ENCODE results near the gene SDHAF2. TPM values are rescaled to one million over a fixed set of nuclear protein-coding genes. Genes with fewer than 3 reads are reported as not detected.
A peak's percentile ranks its signal among the peaks of the same experiment; 100 is the strongest.

SDHAF2 gene
- total and polyA plus RNA-seq, 9 of the 15 experiments (the other 6 are each of a cell fraction or from before 2014, with no cell fraction given), result 21.2 to 144 (median 40.4) TPM

- no peak for DNase-seq (ENCODE audit: extremely low read depth in 1 of 4, low spot score in 3 of 4)
- Histone ChIP-seq H3K4me3 (no peak overlapping the region), H2AFZ (ENCODE audit: low read depth, low read length) (no peak overlapping the region), H3K9me3 (replicated peaks; ENCODE audit: control insufficient read depth, insufficient read depth, low read depth, low read length) (no peaks in the 10 kb centered on the region), H3K27ac (ENCODE audit: extremely low read depth, low read depth, low read length) (no peak overlapping the region), H4K20me1 (replicated peaks; ENCODE audit: control insufficient read depth, insufficient read depth, low read length) (peaks cover 5% of the 10 kb centered on the region; the same call in 1 of the 2 replicates), H3K79me2 (ENCODE audit: control insufficient read depth, insufficient read depth, low read length) (no peaks in the 10 kb centered on the region), H3K36me3 (ENCODE audit: control insufficient read depth, insufficient read depth, low read length) (no peaks in the 10 kb centered on the region), H3K9me1 (ENCODE audit: control insufficient read depth, insufficient read depth, low read length) (no peaks in the 10 kb centered on the region), H3K4me2 (ENCODE audit: insufficient read depth, low read length) (no peak overlapping the region), H3K27me3 (ENCODE audit: control insufficient read depth in 2 of 2, insufficient read depth in 2 of 2, low read length in 2 of 2) (peaks cover 37 to 81% of the 10 kb centered on the region in 2 experiments), H3K9ac (ENCODE audit: insufficient read depth in 1 of 2, low read depth in 2 of 2, low read length in 2 of 2) (no peak overlapping the region), H3K4me1 (replicated peaks in 1 of 2; ENCODE audit: control insufficient read depth in 2 of 2, insufficient read depth in 2 of 2, low read length in 2 of 2) (peaks cover 3 to 35% of the 10 kb centered on the region in 2 experiments; a peak in 3 of 5 replicates)
- no TSS peak for BruUV-seq (replicated peaks)
- WGBS (ENCODE audit: insufficient coverage, low coverage, missing lambda C conversion rate), result 8% methylated on average over 6 of the region's 6 CpGs
- in situ Hi-C loops (cut with MboI) (no loop called here), intact Hi-C loops (cut with micrococcal nuclease) (no loop called here)
- CTCF ChIA-PET (ENCODE audit: low intra/inter-chr PET ratio), result no interaction called here
- no peak for FAIRE-seq
- TF ChIP-seq UBTF (IDR thresholded peaks at IDR 0.05; ENCODE audit: borderline replicate concordance in 1 of 2, low read depth in 2 of 2, low read length in 2 of 2) (no peak), SPI1 (IDR thresholded peaks at IDR 0.05; ENCODE audit: borderline replicate concordance, low read depth, low read length) (peak; percentile 62; the same call in 1 of the 2 replicates), CGGBP1 (CRISPR knock-in tag; IDR thresholded peaks at IDR 0.05) (no peak), ESRRA (IDR thresholded peaks at IDR 0.05; ENCODE audit: borderline replicate concordance, low read depth) (peak; percentile 44; the same call in 1 of the 2 replicates), NCOA2 (IDR thresholded peaks at IDR 0.05; ENCODE audit: partially characterized antibody in 2 of 2) (no peak), ZNF174 (CRISPR knock-in tag; IDR thresholded peaks at IDR 0.05) (no peak), RBM15 (IDR thresholded peaks at IDR 0.05; ENCODE audit: insufficient read depth, low read length) (no peak), ATF1 (CRISPR knock-in tag; IDR thresholded peaks at IDR 0.05) (no peak), ATF1 (tag; IDR thresholded peaks at IDR 0.05) (no peak), ZNF212 (CRISPR knock-in tag; IDR thresholded peaks at IDR 0.05) (no peak), XRCC5 (IDR thresholded peaks at IDR 0.05; ENCODE audit: low read depth, low read length) (no peak), ELK1 (CRISPR knock-in tag; IDR thresholded peaks at IDR 0.05) (no peak), ZNF436 (CRISPR knock-in tag; IDR thresholded peaks at IDR 0.05) (no peak), RAD51 (IDR thresholded peaks at IDR 0.05; ENCODE audit: borderline replicate concordance, low read depth) (no peak)
- TF ChIP-seq, protein P1, sequence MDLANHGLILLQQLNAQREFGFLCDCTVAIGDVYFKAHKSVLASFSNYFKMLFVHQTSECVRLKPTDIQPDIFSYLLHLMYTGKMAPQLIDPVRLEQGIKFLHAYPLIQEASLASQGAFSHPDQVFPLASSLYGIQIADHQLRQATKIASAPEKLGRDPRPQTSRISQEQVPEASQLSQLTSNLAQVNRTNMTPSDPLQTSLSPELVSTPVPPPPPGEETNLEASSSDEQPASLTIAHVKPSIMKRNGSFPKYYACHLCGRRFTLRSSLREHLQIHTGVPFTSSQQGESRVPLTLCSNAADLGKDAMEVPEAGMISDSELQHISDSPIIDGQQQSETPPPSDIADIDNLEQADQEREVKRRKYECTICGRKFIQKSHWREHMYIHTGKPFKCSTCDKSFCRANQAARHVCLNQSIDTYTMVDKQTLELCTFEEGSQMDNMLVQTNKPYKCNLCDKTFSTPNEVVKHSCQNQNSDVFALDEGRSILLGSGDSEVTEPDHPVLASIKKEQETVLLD (IDR thresholded peaks at IDR 0.05), result no peak
- ATAC-seq, result no peak
- POLR2A ChIA-PET, result interaction anchor here (0.7 kb wide), 1 partner anchor 73 kb away, joined by 3 read pairs; no protein-coding TSS in a partner anchor
These were observed 56.2 kb downstream of the SDHAF2 start for GRCh38 chr11:61486011-61486620.
